HuH-7 (cell line): ENCODE measurements around the gene ENTPD1.
"Not testable (repeated sequence)": the region's sequence is repeated elsewhere in the genome, so short reads cannot be mapped to it uniquely, and the experiment has no call there.

Source experiments
- DNase-seq: peaks from one replicate; pipeline ENCODE4 v3.0.0; 2011; ENCODE audit warnings: low spot score

The ENTPD1 gene, protein sequence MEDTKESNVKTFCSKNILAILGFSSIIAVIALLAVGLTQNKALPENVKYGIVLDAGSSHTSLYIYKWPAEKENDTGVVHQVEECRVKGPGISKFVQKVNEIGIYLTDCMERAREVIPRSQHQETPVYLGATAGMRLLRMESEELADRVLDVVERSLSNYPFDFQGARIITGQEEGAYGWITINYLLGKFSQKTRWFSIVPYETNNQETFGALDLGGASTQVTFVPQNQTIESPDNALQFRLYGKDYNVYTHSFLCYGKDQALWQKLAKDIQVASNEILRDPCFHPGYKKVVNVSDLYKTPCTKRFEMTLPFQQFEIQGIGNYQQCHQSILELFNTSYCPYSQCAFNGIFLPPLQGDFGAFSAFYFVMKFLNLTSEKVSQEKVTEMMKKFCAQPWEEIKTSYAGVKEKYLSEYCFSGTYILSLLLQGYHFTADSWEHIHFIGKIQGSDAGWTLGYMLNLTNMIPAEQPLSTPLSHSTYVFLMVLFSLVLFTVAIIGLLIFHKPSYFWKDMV

DNA sequence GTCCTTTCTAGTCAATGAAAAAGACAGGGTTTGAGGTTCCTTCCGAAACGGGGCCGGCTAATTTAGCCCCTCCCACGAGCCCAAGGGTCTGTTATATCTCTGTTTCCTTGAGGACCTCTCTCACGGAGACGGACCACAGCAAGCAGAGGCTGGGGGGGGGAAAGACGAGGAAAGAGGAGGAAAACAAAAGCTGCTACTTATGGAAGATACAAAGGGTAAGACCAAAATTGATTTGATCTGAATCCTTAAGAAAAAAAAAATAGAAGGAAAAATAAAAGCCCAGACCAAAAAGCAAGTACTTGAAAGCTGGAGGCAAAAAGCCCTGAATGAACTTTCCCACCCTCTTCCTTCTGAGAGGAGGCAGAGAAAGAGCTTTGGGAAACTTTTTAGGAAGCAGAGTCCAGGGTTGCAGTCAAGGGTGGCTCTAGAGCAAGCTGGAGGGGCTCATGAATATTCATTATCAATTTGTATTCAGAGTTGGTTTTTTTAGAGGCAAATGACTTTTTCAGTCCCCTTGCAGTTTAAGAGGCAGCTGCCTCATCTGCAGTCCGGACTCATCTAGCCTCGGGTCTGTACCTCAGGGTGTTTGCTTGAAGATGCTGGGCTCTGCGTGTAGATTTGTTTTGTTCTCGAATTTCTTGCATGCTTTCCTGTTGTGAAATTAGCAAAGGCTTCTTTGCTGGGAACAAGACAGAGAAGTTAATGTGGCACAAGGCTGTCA, at the start of gene ENTPD1:
ENTPD1 (plus strand) TSS at position 123 of the 721 bp plus-strand sequence; CDS start at position 200, 77 bp downstream.
- no peak for DNase-seq

DNA sequence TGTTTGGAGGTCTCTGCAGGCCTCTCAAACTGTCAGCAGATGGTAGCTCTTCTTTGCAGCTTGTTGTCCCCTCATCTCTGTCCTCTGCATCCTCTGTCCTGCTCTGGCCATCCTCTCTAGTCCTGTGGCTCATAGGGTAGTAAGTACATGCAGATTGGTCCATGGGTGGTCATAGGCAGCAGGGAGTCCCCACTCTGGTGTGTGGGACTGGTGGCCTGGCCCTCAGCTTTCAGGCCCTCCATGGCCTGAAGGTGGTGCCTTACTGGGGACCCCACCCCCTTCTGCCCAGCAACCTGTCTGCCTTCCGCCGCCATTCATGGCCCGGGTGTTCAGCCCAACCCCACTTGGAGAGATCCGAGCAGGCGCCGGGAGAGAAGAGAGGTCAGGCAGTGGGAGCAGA, 49.4 kb upstream of the ENTPD1 start:
- DNase-seq: no peak

DNA sequence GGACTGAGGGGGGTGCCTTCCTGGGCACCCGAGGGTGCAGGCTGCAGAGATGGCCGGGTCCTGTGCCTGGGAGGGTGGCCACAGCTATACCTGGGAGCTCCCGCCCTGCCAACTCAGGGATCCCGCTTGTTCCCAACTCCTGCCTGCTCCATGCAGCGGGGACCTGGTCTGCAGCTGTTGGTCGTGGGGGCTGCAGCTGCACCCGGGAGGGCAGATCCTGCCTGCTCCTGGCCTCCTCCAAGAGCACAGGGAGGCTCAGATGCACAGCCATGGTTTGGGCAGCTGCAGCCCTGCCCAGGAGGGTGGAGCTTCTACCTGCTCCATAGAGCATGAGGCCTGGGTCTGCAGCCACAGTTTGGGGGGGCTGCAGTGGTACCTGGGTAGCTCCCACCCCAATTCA, 49.0 kb upstream of the ENTPD1 start:
- no peak for DNase-seq

DNA sequence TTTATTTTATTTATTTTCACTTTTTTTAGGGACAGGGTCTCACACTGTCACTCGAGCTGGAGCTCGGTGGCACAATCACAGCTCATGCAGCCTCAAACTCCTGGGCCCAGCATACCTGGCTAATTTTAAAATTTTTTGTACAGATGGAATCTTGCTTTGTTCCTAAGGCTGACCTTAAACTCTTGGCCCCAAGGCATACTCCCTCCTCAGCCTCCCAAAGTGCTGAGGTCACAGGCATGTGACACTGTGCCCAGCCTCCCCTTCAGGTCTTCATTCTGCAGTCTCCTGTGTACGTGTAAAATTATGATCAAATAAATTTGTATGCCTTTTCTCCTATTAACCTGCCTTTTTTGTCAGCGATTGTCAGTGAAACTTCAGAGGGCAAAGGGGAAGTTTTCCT, 44.5 kb upstream of the ENTPD1 start:
- DNase-seq: no peak

DNA sequence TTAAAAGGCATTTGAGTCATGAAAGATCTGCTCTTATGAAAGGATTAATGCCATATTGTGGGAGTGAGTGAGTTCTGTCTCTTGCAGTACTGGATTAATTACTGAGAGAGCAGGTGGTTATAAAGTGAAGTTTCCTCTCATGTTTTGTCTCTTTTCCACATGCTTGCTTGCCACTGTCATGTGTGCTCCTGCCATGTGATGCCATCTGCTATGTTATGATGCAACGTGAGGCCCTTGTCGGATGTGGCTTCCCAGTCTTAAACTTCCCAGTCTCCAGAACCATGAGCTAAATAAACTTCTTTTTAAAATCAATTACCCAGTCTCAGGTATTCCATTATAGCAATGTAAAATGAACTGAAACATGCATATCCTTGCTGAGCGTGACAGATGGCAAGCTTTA, 39.5 kb upstream of the ENTPD1 start:
- no peak for DNase-seq

DNA sequence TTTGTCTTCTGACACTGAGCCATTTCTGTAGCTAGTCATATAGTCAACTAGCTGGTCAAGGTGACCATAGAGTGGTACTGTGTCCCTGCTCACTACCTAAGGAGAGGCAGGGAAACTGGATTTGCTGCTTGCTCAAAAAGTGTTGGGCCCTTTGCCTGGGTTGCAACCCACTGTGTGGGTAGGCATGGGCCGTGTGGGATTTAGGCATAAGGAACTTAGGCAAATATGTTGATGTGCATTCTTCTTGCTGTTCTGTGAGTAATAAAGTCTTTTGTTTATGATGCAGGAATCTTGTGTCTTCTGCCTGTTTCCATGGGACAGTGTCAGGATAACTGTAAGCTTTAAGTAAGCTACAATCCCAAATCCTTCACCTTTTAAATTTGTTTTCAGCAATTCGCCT, 39.1 kb upstream of the ENTPD1 start:
- DNase-seq: no peak

DNA sequence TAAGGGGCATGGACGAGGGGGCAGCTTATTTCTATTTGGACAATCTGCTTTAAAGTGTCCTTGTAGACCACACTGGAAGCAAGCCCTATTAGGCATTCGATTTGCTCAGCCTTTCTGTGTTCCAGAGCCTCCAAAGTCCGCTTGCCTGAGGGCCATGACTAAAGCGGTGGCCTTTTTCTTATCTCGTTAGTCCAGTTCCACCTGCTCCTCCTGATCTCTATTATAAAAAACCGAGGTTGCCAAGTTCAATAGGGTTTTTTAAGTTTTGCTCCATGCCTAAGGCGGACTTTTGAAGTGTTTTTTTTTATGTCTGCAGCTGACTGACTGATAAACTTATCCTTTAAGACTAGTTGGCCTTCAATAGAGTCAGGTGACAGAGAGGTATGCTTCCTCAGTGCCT, 35.2 kb upstream of the ENTPD1 start:
- not testable (repeated sequence) for DNase-seq

DNA sequence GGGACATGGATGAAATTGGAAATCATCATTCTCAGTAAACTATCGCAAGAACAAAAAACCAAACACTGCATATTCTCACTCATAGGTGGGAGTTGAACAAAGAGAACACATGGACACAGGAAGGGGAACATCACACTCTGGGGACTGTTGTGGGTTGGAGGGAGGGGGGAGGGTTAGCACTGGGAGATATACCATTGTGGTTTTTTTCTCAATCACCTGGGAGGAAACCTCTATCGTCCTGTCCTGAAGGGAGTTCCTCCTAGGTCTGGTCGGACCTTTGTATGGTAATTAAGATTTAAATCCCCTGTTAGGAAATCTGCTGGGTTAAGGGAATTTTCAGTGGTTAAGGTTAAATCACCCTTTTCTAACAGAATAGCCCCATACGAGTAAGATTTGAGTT, 33.5 kb upstream of the ENTPD1 start:
- not testable (repeated sequence) for DNase-seq

DNA sequence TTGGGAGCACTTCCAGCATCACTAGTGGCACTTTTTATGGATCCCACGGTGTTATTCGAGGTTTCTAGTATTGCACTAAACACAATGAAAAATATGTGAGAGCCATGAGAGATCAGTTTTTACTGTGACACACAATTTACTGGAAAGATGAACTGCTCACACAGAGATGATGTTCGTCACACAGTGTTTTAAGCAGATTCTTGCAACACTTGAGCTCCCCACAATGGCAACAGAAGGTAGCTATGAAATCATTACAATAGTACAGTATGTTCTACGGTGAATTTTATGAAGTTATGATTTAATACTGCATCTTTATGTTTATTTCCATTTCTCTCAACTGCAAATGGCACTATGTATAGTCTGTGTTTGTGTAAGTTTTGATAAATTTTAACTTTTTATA, 27.4 kb upstream of the ENTPD1 start:
- DNase-seq: no peak

DNA sequence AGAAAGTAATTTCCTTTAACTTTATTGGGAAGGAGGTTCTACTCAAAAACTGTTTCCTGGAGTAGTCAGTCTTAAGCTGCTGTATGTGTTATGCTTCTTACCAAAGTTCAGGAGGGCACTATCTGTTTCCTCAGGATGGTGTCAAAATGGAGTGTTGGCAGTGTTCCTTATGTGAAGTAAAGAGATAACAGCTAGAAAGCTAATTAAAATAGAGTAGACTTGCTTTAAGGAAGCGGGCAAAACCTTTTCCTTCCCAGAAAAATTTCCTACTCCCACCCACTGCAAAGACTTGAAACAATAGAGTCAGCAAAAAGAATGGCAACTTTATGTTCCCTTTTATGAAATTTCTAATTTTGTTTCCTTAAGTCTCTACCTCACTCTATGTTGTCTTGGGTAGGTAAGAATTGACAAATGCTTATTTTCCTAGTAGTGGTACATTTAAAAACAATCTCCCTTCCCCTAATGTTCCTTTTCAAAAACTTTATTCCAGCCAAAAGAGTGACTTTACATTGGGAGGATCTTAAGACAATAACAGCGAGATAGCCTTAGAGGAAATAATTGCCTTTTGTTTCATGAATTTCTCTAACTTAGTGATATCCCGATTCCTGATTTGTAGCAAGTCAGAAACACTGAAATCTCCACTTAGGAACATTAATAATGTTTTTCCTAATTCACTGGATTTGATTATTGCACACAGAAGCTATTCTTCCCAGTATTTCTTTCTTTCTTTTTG, 26.5 kb upstream of the ENTPD1 start:
- no peak for DNase-seq

DNA sequence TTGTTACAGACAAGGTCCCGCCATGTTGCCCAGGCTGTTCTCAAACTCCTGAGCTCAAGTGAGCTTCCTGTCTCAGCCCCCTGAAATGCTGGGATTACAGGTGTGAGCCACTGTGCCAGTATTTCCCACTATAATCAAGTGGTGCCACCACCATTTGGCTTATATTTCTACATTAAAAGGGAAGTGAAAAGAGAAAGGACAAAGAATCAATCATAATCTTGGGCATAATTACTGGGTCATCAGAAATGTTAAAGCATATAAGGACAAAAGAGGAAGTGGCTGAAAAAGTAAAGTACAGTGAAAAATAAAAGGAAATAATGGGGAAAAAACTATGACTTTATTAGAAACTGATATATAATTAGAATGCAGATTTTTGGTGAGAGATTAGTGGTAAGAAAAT, 25.7 kb upstream of the ENTPD1 start:
- DNase-seq: no peak

DNA sequence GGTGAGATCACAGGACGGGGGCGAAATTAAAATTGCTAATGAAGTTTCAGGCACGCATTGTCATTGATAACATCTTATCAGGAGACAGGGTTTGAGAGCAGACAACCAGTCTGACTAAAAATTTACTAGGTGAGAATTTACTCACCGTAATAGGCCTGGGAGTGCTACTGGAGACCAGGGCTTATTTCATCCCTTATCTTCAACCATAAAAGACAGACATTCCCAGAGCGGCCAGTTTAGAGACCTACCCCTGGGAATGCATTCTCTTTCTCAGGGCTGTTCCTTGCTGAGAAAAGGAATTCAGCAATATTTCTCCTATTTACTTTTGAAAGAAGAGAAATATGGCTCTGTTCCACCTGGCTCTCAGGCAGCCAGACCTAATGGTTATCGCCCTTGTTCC, 23.1 kb upstream of the ENTPD1 start:
- not testable (repeated sequence) for DNase-seq

DNA sequence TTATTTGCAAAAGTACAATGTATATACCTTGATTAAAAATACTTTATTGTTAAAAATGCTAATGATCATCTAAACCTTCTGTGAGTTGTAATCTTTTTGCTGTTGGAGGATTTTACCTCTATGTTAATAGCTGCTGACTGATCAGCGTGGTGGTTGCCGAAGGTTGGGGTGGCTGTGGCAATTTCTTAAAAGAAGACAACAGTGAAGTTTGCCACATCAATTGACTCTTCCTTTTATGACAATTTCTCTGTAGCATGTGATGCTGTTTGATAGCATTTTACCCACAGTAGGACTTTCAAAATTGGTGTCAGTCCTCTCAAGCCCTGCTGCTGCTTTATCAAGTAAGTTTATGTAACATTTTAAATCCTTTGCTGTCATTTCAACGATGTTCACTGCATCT, 16.9 kb upstream of the ENTPD1 start:
- DNase-seq: no peak

DNA sequence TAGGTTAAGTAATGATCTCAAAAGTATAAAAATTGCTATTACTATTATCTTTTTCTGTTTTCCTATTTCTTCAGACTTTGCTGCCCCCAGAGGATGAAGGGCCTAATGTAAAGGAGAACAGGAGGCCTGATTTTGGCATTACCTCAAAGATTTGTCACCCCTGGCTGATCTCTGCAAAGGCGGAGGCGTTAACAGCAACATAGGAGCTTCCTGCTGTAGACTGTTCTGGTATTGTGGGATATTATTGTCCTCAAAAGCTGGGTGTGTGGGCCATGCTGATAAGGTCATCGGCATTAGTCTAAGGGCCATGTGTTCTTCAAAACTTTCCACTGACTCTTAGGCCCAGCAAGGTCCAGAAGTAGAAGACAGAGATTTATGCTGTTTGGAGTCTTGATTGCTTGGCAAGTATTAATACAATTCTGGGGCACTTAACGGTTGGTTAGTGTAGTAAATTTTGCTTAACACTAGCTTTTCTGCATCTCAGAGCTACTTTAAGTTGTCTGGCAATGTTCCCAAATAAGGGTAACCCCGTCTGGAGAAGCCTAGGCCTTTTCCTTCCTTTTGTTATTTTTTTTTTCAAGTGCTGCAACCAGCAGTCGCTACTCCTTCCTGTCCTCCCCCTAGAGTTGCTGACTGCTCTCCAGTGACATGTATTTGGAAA, 14.0 kb upstream of the ENTPD1 start:
- DNase-seq: no peak

DNA sequence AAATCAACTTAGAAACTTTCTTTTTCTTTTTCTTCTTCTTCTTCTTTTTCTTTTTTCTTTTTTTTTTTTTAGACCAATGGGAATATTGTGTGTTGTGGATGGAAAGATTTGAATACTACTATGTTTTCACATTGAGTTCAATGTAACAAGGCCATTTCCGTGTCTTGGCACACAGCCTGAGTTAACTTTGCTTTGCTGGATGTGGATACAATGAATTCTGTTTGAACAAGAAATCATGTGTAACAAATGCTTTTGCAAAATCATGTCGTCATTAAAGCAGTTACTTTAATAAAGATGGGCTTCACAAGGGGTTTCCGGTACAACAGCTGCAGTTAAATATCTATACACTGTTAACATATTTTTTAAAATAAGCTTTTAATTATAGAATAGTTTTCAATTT, 13.5 kb upstream of the ENTPD1 start:
- no peak for DNase-seq

DNA sequence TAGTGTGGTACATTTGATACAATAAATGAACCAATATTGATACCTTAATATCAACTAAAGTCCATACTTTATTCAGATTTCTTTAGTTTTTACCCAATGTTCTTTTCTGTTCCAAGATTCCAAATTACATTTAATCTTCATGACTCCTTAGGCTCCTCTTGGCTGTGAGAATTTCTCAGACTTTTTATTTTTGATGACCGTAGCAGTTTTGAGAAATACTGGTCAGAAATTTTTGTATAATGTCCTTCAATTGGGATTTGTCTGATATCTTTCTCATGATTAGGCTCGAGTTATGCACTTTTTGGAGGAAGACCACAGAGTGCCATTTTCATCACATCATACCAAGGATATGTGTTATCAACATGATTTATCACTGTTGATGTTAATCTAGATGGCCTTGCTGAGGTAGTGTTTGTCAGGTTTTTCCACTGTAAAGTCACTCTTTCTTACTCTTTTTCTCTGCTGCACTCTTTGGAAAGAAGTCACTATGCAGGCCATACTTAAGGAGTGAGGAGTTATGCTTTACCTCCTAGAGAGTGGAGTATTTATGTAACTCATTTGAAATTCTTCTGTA, 12.9 kb upstream of the ENTPD1 start:
- no peak for DNase-seq

DNA sequence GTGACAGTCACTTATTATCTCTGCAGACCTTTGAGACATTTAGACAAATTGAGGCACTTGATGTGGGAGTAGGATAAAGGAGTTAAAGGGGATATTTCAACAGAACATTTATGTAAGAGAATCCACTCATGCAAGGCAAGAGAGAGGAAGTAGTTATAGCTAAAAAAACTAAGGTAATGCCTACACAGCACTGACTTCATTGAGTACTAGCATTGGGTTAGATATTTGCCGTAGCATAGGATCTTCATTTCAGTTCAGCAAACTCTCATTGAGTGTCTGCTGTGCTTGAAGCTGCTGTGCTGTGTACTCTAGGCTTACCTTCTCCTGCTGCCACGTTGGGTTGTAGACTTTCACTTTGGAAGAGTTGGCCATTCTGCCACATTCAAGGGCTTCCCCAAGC, 10.5 kb upstream of the ENTPD1 start:
- no peak for DNase-seq

DNA sequence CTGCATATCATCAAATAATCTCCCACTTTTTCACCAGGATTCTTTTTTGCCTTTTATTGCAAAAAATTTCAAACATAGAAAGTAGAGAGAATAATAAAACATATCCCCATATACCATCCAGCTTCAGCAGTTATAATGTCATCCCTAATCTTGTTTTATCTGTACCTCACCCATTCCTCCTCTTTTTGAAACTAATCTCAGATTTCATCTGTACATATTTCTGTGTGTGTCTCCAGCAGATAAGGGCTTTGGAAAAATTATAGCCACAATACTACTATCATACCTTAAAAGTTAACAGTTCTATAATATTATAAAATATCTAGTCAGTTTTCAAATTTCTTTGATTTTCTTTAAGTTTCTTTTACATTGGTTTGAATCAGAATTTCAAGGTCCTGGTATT, 7.6 kb upstream of the ENTPD1 start:
- DNase-seq: no peak

DNA sequence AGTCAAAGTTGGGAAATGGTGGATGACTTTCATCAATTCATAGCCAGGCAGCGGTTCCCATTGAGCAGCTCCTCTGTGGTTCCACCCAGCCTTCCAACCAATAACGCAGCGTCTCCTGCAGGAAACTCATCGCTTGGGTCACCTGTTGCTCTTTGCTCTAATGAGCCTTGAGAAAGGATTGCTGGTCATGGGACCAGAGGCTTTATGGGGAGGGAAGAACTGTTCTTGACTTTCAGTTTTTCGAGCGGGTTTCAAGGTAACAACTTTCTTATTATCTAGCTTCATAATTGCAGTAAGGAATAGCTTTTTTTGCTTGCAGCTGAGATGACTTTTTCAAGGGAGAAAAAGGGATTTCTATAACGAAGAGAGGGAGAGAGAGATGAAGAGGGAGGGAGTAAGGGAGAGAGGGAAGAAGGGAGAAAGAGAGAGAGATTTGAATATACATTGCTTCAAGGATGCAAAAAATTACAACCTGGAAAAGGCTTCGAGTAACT, 405 bp upstream of the ENTPD1 start:
- no peak for DNase-seq

DNA sequence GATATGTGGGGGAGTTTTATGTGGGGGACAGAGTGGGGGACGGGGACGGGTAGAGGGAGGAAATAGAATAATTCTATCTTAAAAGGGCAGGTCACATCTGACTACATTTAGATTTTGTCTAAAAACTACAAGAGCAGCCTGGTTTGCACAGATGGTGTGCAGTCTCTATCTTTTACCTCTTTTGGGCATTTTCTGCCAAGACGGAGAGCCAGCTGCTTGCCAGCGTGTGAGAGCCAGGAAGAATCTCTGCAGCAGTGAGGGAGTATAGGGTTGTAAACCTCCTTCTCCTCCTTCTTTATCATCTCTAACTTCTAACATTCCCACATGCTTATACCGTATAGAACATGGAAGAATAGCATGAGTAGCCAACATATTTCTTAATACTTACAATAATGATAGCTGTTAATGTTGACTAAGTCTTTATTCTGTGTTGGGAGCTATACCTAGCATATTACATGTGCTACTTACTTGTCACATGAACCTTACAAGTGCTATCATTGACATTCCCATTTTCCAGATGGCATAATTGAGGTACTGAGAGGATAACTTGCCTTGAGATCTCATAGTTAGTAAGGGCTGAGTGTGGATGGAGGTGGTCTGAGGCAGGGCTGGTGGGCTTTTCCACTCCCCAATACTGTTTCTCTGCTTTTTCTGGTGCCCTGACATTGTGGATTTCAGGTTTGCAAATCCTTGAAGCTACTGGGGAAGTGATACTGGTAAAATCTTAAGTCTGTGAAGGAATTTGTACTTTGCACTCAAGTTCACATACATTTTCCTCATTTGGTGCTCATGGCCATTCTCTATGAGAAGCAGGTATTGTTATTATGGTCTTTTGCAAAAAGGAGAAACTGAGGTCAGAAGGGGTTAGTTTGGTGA, 1.1 kb downstream of the ENTPD1 start:
- no peak for DNase-seq
